ENCODE results near the gene CTCFL.

CTCFL gene

GRCh38 chr20:57557926-57558613 lies 33.1 kb upstream of the CTCFL start:
- H3K27me3 Mint-ChIP-seq (ENCODE audit: low read depth, poor library complexity), result peaks cover 24% of the 10 kb centered on the region
- H3K27ac Mint-ChIP-seq, result no peak overlapping the region
- H3K4me3 Mint-ChIP-seq, result no peak overlapping the region
- H3K36me3 Mint-ChIP-seq (ENCODE audit: low read depth), result no peaks in the 10 kb centered on the region
- DNase-seq, result no peak
- peaks cover 4% of the 10 kb centered on the region for H3K9me3 Mint-ChIP-seq
- no peak for TF ChIP-seq CTCF (IDR thresholded peaks at IDR 0.05)
- peaks cover 46% of the 10 kb centered on the region for H3K4me1 Mint-ChIP-seq

GRCh38 chr20:57556980-57557274 lies 32.0 kb upstream of the CTCFL start:
- Mint-ChIP-seq H3K4me3 (no peak overlapping the region), H3K27me3 (ENCODE audit: low read depth, poor library complexity) (peaks cover 24% of the 10 kb centered on the region), H3K36me3 (ENCODE audit: low read depth) (no peaks in the 10 kb centered on the region), H3K9me3 (peaks cover 2% of the 10 kb centered on the region), H3K27ac (no peak overlapping the region), H3K4me1 (peaks cover 46% of the 10 kb centered on the region)
- no peak for DNase-seq
- TF ChIP-seq CTCF (IDR thresholded peaks at IDR 0.05), result no peak

GRCh38 chr20:57555457-57556184 lies 30.7 kb upstream of the CTCFL start:
- peaks cover 24% of the 10 kb centered on the region for H3K27me3 Mint-ChIP-seq (ENCODE audit: low read depth, poor library complexity)
- no peaks in the 10 kb centered on the region for H3K9me3 Mint-ChIP-seq
- H3K36me3 Mint-ChIP-seq (ENCODE audit: low read depth), result no peaks in the 10 kb centered on the region
- TF ChIP-seq CTCF (IDR thresholded peaks at IDR 0.05), result no peak
- no peak overlapping the region for H3K27ac Mint-ChIP-seq
- peaks cover 47% of the 10 kb centered on the region for H3K4me1 Mint-ChIP-seq
- DNase-seq, result no peak
- no peak overlapping the region for H3K4me3 Mint-ChIP-seq

GRCh38 chr20:57553376-57554018 lies 28.6 kb upstream of the CTCFL start:
- H3K9me3 Mint-ChIP-seq, result no peaks in the 10 kb centered on the region
- no peak for DNase-seq
- peaks cover 34% of the 10 kb centered on the region for H3K4me1 Mint-ChIP-seq
- TF ChIP-seq CTCF (IDR thresholded peaks at IDR 0.05), result no peak
- H3K27ac Mint-ChIP-seq, result no peak overlapping the region
- no peaks in the 10 kb centered on the region for H3K36me3 Mint-ChIP-seq (ENCODE audit: low read depth)
- peaks cover 17% of the 10 kb centered on the region for H3K27me3 Mint-ChIP-seq (ENCODE audit: low read depth, poor library complexity)
- H3K4me3 Mint-ChIP-seq, result no peak overlapping the region

- Mint-ChIP-seq H3K4me3 (no peak overlapping the region), H3K9me3 (no peaks in the 10 kb centered on the region), H3K27me3 (ENCODE audit: low read depth, poor library complexity) (peaks cover 13% of the 10 kb centered on the region), H3K36me3 (ENCODE audit: low read depth) (no peaks in the 10 kb centered on the region), H3K4me1 (peaks cover 34% of the 10 kb centered on the region), H3K27ac (no peak overlapping the region)
- DNase-seq, result no peak
- TF ChIP-seq CTCF (IDR thresholded peaks at IDR 0.05), result no peak
Observed at GRCh38 chr20:57552471-57552870, 27.5 kb upstream of the CTCFL start.

Data from nephron progenitor cell (in vitro differentiated cells).